SU-DHL-6 (cell line): ENCODE measurements around the gene BPIFA3.

Experiments
- H2AFZ ChIP-seq: fragments of 200-600 bp; sonication (generic); 2 replicates; pipeline ENCODE4 v1.6.1; 2014; ENCODE audit warnings: low read depth, mild to moderate bottlenecking, moderate library complexity, mixed read lengths, antibody characterized with exemption, low read length; ENCODE audit not compliant: severe bottlenecking
- H3F3A ChIP-seq: fragments of 200-600 bp; shearing (Covaris generic); 2 replicates; pipeline ENCODE4 v1.6.0; 2016; ENCODE audit warnings: antibody characterized with exemption, mild to moderate bottlenecking; ENCODE audit not compliant: insufficient read depth
- H3K27ac ChIP-seq: fragments of 200-600 bp; sonication (generic); 2 replicates; pipeline ENCODE4 v1.5.1; 2016; ENCODE audit warnings: low read depth, mild to moderate bottlenecking, low read length, moderate library complexity, mixed read lengths
- H3K27me3 ChIP-seq: fragments of 200-600 bp; sonication (generic), shearing (Covaris generic); 2 replicates; pipeline ENCODE4 v1.6.0; 2014; ENCODE audit warnings: mild to moderate bottlenecking, low read length
- H3K36me3 ChIP-seq: fragments of 200-600 bp; sonication (generic); 2 replicates; pipeline ENCODE4 v1.6.1; 2014; ENCODE audit warnings: mild to moderate bottlenecking, low read length, mixed read lengths
- H3K4me2 ChIP-seq: fragments of 300-600, 200-600 bp; shearing (Covaris generic), sonication (generic); 2 replicates; pipeline ENCODE4 v1.6.0; 2014; ENCODE audit warnings: low read length, low read depth, mild to moderate bottlenecking; ENCODE audit not compliant: poor library complexity, severe bottlenecking
- H3K4me3 ChIP-seq: fragments of 200-600 bp; sonication (generic); 2 replicates; pipeline ENCODE4 v1.5.1; 2014; ENCODE audit warnings: antibody characterized with exemption, low read length, mild to moderate bottlenecking, mixed read lengths; ENCODE audit not compliant: insufficient read depth, poor library complexity, severe bottlenecking
- H3K79me2 ChIP-seq: fragments of 200-600 bp; sonication (generic); 2 replicates; pipeline ENCODE4 v1.6.1; 2014; ENCODE audit warnings: mild to moderate bottlenecking, low read length, moderate library complexity; ENCODE audit not compliant: insufficient read depth
- H3K9ac ChIP-seq: fragments of 200-600 bp; sonication (generic); 2 replicates; pipeline ENCODE4 v1.7.0; 2014; ENCODE audit warnings: mild to moderate bottlenecking, low read length
- H3K9me2 ChIP-seq: fragments of 200-600 bp; sonication (generic); replicated peaks from 2 replicates; pipeline ENCODE4 v1.6.1; 2014; ENCODE audit warnings: low read length; ENCODE audit not compliant: insufficient read depth
- H3K9me3 ChIP-seq: fragments of 200-600 bp; sonication (generic); 2 replicates; pipeline ENCODE4 v1.6.1; 2014; ENCODE audit warnings: low read length, mixed read lengths; ENCODE audit not compliant: insufficient read depth
- H4K20me1 ChIP-seq: fragments of 200-600 bp; sonication (generic); 2 replicates; pipeline ENCODE4 v1.6.1; 2014; ENCODE audit warnings: low read depth, mild to moderate bottlenecking, antibody characterized with exemption, low read length, moderate library complexity, mixed read lengths
- CTCF ChIP-seq: fragments of 200-600 bp; sonication (generic); IDR thresholded peaks from one replicate; pipeline ENCODE4 v1.5.1; 2017; ENCODE audit warnings: antibody characterized with exemption, mild to moderate bottlenecking, low read length, moderate library complexity; ENCODE audit not compliant: insufficient read depth, poor library complexity, severe bottlenecking
- EZH2phosphoT487 ChIP-seq: fragments of 200-600 bp; sonication (generic), shearing (Covaris generic); conservative IDR thresholded peaks from 2 replicates; pipeline ENCODE4 v1.6.1; 2018; ENCODE audit warnings: mild to moderate bottlenecking, antibody characterized with exemption, low read length, moderate library complexity, mixed read lengths

Gene BPIFA3

GRCh38 chr20:33232486-33233072 is 15.4 kb downstream of the BPIFA3 start:
- H3K9me3 ChIP-seq: no peaks in the 10 kb centered on the region
- H3K27ac ChIP-seq: no peak overlapping the region
- no peaks in the 10 kb centered on the region for H3K36me3 ChIP-seq
- no peaks in the 10 kb centered on the region for H3K9me2 ChIP-seq
- H3F3A ChIP-seq: no peaks in the 10 kb centered on the region
- H3K79me2 ChIP-seq: no peaks in the 10 kb centered on the region
- TF ChIP-seq CTCF: no peak
- no peak overlapping the region for H3K9ac ChIP-seq
- no peak overlapping the region for H3K4me3 ChIP-seq
- H4K20me1 ChIP-seq: no peaks in the 10 kb centered on the region
- no peaks in the 10 kb centered on the region for H3K27me3 ChIP-seq
- no peak overlapping the region for H2AFZ ChIP-seq
- no peak overlapping the region for H3K4me2 ChIP-seq

- Histone ChIP-seq H2AFZ (no peak overlapping the region), H3K79me2 (no peaks in the 10 kb centered on the region), H3K9ac (no peak overlapping the region), H3K9me3 (no peaks in the 10 kb centered on the region), H3K9me2 (no peaks in the 10 kb centered on the region), H3K4me2 (no peak overlapping the region), H3K36me3 (no peaks in the 10 kb centered on the region), H3K27ac (no peak overlapping the region), H3F3A (no peaks in the 10 kb centered on the region), H3K27me3 (no peaks in the 10 kb centered on the region), H3K4me3 (no peak overlapping the region), H4K20me1 (no peaks in the 10 kb centered on the region)
- TF ChIP-seq CTCF (no peak), EZH2phosphoT487 (no peak)
These were observed 16.1 kb downstream of the BPIFA3 start for GRCh38 chr20:33233129-33233774.

GRCh38 chr20:33234050-33234449 is 16.9 kb downstream of the BPIFA3 start:
- Histone ChIP-seq H3K79me2 (no peaks in the 10 kb centered on the region), H3K27me3 (no peaks in the 10 kb centered on the region), H3K9ac (no peak overlapping the region), H3F3A (no peaks in the 10 kb centered on the region), H3K4me2 (no peak overlapping the region), H3K9me3 (no peaks in the 10 kb centered on the region), H4K20me1 (no peaks in the 10 kb centered on the region), H3K36me3 (no peaks in the 10 kb centered on the region), H3K4me3 (no peak overlapping the region), H2AFZ (no peak overlapping the region), H3K9me2 (no peaks in the 10 kb centered on the region), H3K27ac (no peak overlapping the region)
- TF ChIP-seq CTCF (no peak), EZH2phosphoT487 (no peak)
